Astrocyte of the cerebellum (primary cell): Measurements from ENCODE around the gene HHAT.

Experiments
- DNase-seq: peaks from one replicate; pipeline ENCODE4 v3.0.0-alpha.2; 2011; ENCODE audit warnings: low read depth
- H3K4me3 ChIP-seq: 2 replicates; pipeline ENCODE4 v1.5.1; 2011; ENCODE audit warnings: mild to moderate bottlenecking, low read depth, low read length, moderate library complexity
- in situ Hi-C: cut with HindIII; loops from 2 replicates; pipeline ENCODE4 v1.10.0; 2017; ENCODE audit warnings: low sequenced_read_pairs
- TF ChIP-seq, protein P1 (sequence below): IDR thresholded peaks from 2 replicates; pipeline ENCODE4 v1.5.1; 2012; ENCODE audit warnings: low read length, low read depth, moderate library complexity, mild to moderate bottlenecking; ENCODE audit errors: missing control alignments

HHAT gene

GRCh38 chr1:210678306-210678705, 349.6 kb downstream of the HHAT start:
- TF ChIP-seq, protein P1, sequence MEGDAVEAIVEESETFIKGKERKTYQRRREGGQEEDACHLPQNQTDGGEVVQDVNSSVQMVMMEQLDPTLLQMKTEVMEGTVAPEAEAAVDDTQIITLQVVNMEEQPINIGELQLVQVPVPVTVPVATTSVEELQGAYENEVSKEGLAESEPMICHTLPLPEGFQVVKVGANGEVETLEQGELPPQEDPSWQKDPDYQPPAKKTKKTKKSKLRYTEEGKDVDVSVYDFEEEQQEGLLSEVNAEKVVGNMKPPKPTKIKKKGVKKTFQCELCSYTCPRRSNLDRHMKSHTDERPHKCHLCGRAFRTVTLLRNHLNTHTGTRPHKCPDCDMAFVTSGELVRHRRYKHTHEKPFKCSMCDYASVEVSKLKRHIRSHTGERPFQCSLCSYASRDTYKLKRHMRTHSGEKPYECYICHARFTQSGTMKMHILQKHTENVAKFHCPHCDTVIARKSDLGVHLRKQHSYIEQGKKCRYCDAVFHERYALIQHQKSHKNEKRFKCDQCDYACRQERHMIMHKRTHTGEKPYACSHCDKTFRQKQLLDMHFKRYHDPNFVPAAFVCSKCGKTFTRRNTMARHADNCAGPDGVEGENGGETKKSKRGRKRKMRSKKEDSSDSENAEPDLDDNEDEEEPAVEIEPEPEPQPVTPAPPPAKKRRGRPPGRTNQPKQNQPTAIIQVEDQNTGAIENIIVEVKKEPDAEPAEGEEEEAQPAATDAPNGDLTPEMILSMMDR = no peak
- H3K4me3 ChIP-seq = no peak overlapping the region
- in situ Hi-C loops = no loop called here
- no peak for DNase-seq

DNA sequence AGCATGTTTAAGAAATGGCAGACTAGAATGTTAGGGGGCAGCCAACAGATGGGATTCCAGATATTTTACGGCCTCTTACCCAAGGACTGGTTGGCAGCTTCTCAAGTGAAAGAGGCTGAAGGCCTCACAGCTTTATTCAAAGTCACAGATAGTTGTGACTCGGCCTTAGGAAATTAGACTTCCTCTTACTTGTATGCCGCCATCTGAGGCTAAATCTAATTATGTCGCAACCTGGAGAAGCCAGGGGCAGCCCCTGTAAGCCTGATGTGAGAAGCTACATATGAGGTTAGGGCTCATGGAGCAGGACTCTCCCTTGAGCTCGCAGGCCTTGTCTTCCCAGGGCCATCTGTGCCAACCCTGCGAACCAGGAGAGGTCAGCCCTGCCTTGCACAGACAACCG, 352.5 kb downstream of the HHAT start:
- H3K4me3 ChIP-seq = no peak overlapping the region
- no peak for DNase-seq
- in situ Hi-C loops = no loop called here
- TF ChIP-seq, protein P1 = no peak

- DNase-seq = no peak
- TF ChIP-seq, protein P1 = no peak
- H3K4me3 ChIP-seq = no peak overlapping the region
- in situ Hi-C loops = no loop called here
Observed at GRCh38 chr1:210683403-210684047, 354.8 kb downstream of the HHAT start.

GRCh38 chr1:210684466-210685294, 356.0 kb downstream of the HHAT start:
- DNase-seq = no peak
- TF ChIP-seq, protein P1 = no peak
- no peak overlapping the region for H3K4me3 ChIP-seq
- in situ Hi-C loops = no loop called here

DNA sequence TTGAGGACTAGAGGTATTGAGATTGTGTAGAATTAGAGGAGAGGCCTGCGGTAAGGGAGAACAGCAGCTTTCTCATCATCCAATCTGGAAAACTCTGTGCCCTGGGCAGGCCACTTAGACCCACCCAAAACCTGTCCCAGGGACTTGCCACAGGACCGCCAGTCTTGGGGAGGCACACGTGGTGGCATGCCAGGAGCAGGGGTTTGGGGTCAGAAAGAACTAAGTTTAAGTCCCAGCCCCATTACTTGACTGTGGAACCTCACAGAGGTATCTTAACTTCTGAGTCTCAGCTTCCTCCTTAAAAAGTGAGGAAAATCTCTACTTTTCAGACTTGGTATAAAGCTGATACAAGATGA, 356.6 kb downstream of the HHAT start:
- in situ Hi-C loops = no loop called here
- H3K4me3 ChIP-seq = no peak overlapping the region
- TF ChIP-seq, protein P1 = no peak
- no peak for DNase-seq

DNA sequence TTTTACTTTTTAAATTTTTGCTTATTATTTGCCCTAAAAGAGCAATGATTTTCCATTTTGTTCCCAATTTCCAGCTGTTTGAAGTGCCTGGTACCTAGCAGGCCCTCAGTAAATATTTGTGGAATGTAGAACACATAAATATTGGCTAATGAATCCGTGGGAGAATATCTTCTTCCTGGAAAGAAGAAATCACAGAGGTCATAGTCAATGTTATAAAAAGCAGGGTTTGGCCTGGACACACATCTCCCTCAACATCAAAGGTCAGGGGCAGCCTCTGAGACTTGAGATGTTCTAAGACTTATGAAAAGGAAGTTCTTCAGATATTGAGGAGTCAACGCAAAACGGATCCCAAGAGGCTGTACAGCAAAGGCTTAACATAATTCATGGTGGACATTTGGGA, 358.1 kb downstream of the HHAT start:
- no peak for DNase-seq
- TF ChIP-seq, protein P1 = no peak

More for the DNA sequence above, 358.1 kb downstream of the HHAT start:
- in situ Hi-C loops = no loop called here
- H3K4me3 ChIP-seq = no peak overlapping the region
